Peyer's patch (tissue), 4 donors: ENCODE results near the gene SH3RF3. TPM values are rescaled to one million over a fixed set of nuclear protein-coding genes. Genes with fewer than 3 reads are reported as not detected.
A peak's percentile ranks its signal among the peaks of the same experiment; 100 is the strongest.

Source experiments
- DNase-seq, 3 donors: peaks; one replicate each; pipeline ENCODE4 v3.0.0-alpha.2; 2017 to 2019
- H3K27ac ChIP-seq, 4 donors: fragments of 200-600 bp; sonication (generic); one replicate each; pipeline ENCODE4 v1.5.1; 2016 to 2019
- H3K27me3 ChIP-seq, 2 donors: fragments of 200-600 bp; sonication (generic); one replicate each; pipeline ENCODE4 v1.5.1; 2019
- H3K36me3 ChIP-seq, 3 donors: fragments of 200-600 bp; sonication (generic); one replicate each; pipeline ENCODE4 v1.5.1; 2016 to 2019
- H3K4me1 ChIP-seq, 4 donors: fragments of 200-600 bp; sonication (generic); one replicate each; pipeline ENCODE4 v1.5.1; 2016 to 2019
- H3K4me3 ChIP-seq, 4 donors: fragments of 200-600 bp; sonication (generic); 1 replicate in 3 of 4; 2 replicates in 1 of 4; pipeline ENCODE4 v1.5.1; 2016 to 2019; ENCODE audit warnings: mild to moderate bottlenecking in 1 of 4
- H3K9me3 ChIP-seq, 4 donors: fragments of 200-600 bp; sonication (generic); one replicate each; pipeline ENCODE4 v1.5.1; 2016 to 2019; ENCODE audit warnings: mild to moderate bottlenecking in 1 of 4
- POLR2A ChIP-seq, 2 donors: fragments of 450-650 bp; IDR thresholded peaks; one replicate each; pipeline ENCODE4 v1.5.1; 2017; ENCODE audit warnings: antibody characterized with exemption in 2 of 2, mild to moderate bottlenecking in 2 of 2, moderate library complexity in 2 of 2
- total RNA-seq, 4 donors: library from RNA; depleted of rRNA; stranded (reverse); fragments of >200 nt; gene quantifications; one replicate each; pipeline ENCODE4 v1.1.0, GENCODE V29; 2016
- TF ChIP-seq, protein P1 (sequence below), 6 experiments: fragments of 450-650 bp in 4 of 6; fragments of 200-600 bp in 2 of 6; sonication (generic) in 1 of 6; IDR thresholded peaks; one replicate each; pipeline ENCODE4 v1.5.1; 2017 to 2019; ENCODE audit warnings: antibody characterized with exemption in 6 of 6, mild to moderate bottlenecking in 3 of 6, moderate library complexity in 1 of 6

Gene SH3RF3
- total RNA-seq, 4 donors from 2014 or later: 1.1 to 5.0 (median 3.3) TPM

DNA sequence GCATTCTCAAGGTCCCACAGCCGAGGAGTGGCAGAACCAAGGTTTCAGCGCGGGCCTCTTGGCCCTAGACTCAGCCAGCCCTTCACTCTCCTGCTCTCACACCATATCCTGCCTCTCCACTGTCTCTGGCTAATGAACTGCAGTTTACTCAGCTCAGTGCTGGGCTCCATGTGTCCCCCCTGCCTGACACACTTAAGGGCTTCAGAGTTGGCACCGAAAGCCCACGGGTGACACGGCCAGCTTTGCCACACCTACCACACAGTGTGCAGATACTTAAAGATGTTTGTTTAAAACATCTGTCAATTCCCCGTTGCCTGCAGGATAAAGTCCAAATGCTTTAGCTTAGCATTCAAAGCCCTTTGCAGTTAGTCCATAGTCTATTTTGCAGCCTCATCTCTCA lies 243.6 kb downstream of the SH3RF3 start:
- no peaks in the 10 kb centered on the region for H3K27me3 ChIP-seq
- H3K9me3 ChIP-seq: no peaks in the 10 kb centered on the region
- peak in 2 of 3 donors; percentile 31 to 32 for DNase-seq
- no peaks in the 10 kb centered on the region for H3K36me3 ChIP-seq
- no peak overlapping the region for H3K27ac ChIP-seq
- TF ChIP-seq POLR2A (IDR thresholded peaks at IDR 0.05): no peak
- TF ChIP-seq, protein P1, sequence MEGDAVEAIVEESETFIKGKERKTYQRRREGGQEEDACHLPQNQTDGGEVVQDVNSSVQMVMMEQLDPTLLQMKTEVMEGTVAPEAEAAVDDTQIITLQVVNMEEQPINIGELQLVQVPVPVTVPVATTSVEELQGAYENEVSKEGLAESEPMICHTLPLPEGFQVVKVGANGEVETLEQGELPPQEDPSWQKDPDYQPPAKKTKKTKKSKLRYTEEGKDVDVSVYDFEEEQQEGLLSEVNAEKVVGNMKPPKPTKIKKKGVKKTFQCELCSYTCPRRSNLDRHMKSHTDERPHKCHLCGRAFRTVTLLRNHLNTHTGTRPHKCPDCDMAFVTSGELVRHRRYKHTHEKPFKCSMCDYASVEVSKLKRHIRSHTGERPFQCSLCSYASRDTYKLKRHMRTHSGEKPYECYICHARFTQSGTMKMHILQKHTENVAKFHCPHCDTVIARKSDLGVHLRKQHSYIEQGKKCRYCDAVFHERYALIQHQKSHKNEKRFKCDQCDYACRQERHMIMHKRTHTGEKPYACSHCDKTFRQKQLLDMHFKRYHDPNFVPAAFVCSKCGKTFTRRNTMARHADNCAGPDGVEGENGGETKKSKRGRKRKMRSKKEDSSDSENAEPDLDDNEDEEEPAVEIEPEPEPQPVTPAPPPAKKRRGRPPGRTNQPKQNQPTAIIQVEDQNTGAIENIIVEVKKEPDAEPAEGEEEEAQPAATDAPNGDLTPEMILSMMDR (IDR thresholded peaks at IDR 0.05): no peak
- H3K4me1 ChIP-seq: no peaks in the 10 kb centered on the region
- H3K4me3 ChIP-seq: no peak overlapping the region

GRCh38 chr2:109373791-109374547 lies 245.0 kb downstream of the SH3RF3 start:
- Histone ChIP-seq H3K27ac (no peak overlapping the region), H3K36me3 (no peaks in the 10 kb centered on the region), H3K4me3 (no peak overlapping the region), H3K27me3 (no peaks in the 10 kb centered on the region), H3K9me3 (no peaks in the 10 kb centered on the region), H3K4me1 (no peaks in the 10 kb centered on the region)
- DNase-seq: peak; percentile 4 to 34 (median 28)
- TF ChIP-seq, protein P1 (IDR thresholded peaks at IDR 0.05): no peak
- no peak for TF ChIP-seq POLR2A (IDR thresholded peaks at IDR 0.05)

DNA sequence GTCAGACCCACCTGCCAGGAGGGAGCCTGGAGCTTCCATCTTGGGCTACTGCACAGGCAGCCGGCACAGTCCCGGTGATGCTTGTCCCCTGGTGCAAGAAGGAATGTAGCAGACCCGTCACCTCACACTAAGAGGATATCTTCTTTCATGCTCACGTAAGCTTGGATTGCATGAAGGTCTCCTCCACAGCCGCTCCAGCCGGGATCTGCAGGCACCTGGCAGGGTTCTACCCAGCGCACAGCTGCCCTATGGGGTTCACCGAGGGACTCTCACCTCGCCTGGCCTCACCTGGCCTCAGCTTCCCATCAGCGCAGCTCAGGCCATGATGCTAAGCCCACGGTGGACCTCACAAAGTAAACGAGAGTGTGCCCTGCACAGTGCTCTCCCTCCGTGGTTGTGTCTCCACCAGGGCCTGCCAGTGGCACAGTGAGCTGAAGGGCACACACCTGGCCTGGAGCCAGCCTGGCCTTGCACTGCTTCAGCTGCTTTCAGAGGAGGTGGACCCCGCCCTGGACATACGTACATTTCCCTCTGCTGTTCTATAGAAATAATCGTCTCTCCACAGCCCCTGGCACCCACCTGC lies 245.6 kb downstream of the SH3RF3 start:
- Histone ChIP-seq H3K27me3 (no peaks in the 10 kb centered on the region), H3K9me3 (no peaks in the 10 kb centered on the region), H3K36me3 (no peaks in the 10 kb centered on the region), H3K27ac (no peak overlapping the region), H3K4me3 (no peak overlapping the region), H3K4me1 (no peaks in the 10 kb centered on the region)
- peak; percentile 9 to 44 (median 40) for DNase-seq
- TF ChIP-seq, protein P1 (IDR thresholded peaks at IDR 0.05): no peak
- TF ChIP-seq POLR2A (IDR thresholded peaks at IDR 0.05): no peak

DNA sequence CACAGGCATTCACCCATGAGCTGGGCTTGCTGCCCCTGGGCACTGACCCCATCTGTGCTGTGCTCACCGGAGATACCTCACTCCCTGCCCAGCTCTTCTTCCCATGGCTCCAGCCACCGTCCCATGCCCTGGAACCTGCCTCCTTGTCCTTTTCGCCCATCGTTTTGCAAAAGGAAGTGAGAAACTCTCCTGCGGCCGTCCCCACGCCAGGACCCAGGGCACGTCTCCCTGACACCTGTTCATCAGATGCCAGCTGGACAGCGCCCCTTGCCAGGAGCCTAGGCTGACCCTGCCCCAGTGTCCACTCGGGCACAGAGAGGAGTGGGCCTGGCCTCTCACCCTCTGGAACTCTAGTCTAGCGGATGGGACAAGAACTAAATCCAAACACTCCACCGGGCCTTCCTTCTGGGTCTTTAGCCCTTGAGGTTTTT lies 246.1 kb downstream of the SH3RF3 start:
- Histone ChIP-seq H3K27ac (no peak overlapping the region), H3K27me3 (no peaks in the 10 kb centered on the region), H3K4me3 (no peak overlapping the region), H3K36me3 (no peaks in the 10 kb centered on the region), H3K9me3 (no peaks in the 10 kb centered on the region), H3K4me1 (no peaks in the 10 kb centered on the region)
- no peak for TF ChIP-seq POLR2A (IDR thresholded peaks at IDR 0.05)
- TF ChIP-seq, protein P1 (IDR thresholded peaks at IDR 0.05): no peak
- peak; percentile 5 to 37 (median 15) for DNase-seq

- TF ChIP-seq POLR2A (IDR thresholded peaks at IDR 0.05): no peak
- TF ChIP-seq, protein P1 (IDR thresholded peaks at IDR 0.05): no peak
- Histone ChIP-seq H3K27me3 (no peaks in the 10 kb centered on the region), H3K4me1 (no peaks in the 10 kb centered on the region), H3K36me3 (no peaks in the 10 kb centered on the region), H3K9me3 (no peaks in the 10 kb centered on the region), H3K27ac (no peak overlapping the region), H3K4me3 (no peak overlapping the region)
- peak in 2 of 3 donors; percentile 9 to 43 for DNase-seq
Measured at GRCh38 chr2:109375656-109376055, 246.7 kb downstream of the SH3RF3 start.
